ENCODE measurements around the gene IRX4. TPM values are rescaled to one million over a fixed set of nuclear protein-coding genes. Genes with fewer than 3 reads are reported as not detected.
A peak's percentile ranks its signal among the peaks of the same experiment; 100 is the strongest.

The IRX4 gene
- total and polyA plus RNA-seq, 4 donors = not detected

DNA sequence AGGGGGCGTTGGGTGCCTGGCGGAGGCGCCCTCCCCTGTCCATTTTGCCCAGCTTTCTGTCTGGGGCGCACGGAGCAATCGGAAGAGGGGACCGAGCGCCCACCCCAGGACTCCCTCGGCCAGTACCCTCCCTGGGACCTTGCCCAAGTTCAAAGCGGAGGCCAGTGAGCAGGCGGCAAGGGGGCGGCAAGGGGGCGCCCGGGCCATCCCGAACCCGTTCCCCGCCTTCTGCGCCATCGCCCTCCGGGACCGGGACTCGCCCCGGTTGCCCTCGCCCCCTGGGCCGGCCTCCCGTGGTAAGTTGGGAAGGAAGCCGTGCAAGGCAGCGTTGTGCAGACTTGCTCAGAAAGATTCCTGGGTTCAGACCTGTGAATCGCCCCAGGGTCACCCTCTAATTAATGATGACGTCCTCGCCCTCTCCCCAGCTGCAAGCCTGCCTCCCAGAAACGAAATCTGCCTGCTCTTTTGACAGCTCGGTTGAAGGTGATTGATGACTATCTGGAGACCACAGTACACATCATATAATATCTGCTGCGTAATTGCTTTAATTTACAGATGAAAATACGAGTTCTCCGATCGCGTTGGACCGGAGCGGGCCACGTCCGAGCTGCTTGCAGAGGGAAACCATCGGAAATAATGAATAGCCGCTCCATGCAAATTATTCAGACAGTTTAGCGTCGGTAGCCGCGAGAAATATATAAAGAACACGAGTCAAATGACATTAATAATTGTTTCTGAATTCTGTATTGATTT, 1.4 kb upstream of the IRX4 start:
- no peak overlapping the region for H3K4me3 ChIP-seq (ENCODE audit: low read depth in 1 of 3, low read length in 3 of 3)
- no peak overlapping the region for H3K27ac ChIP-seq (ENCODE audit: low read depth in 1 of 2, low read length in 2 of 2)
- DNase-seq (ENCODE audit: low spot score) = no peak
- 4% methylated on average over 49 of the region's 49 CpGs for WGBS
- TF ChIP-seq, protein P1, sequence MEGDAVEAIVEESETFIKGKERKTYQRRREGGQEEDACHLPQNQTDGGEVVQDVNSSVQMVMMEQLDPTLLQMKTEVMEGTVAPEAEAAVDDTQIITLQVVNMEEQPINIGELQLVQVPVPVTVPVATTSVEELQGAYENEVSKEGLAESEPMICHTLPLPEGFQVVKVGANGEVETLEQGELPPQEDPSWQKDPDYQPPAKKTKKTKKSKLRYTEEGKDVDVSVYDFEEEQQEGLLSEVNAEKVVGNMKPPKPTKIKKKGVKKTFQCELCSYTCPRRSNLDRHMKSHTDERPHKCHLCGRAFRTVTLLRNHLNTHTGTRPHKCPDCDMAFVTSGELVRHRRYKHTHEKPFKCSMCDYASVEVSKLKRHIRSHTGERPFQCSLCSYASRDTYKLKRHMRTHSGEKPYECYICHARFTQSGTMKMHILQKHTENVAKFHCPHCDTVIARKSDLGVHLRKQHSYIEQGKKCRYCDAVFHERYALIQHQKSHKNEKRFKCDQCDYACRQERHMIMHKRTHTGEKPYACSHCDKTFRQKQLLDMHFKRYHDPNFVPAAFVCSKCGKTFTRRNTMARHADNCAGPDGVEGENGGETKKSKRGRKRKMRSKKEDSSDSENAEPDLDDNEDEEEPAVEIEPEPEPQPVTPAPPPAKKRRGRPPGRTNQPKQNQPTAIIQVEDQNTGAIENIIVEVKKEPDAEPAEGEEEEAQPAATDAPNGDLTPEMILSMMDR (IDR thresholded peaks at IDR 0.05; ENCODE audit: low read depth, low read length, missing input control) = no peak
- TF ChIP-seq, protein P2, sequence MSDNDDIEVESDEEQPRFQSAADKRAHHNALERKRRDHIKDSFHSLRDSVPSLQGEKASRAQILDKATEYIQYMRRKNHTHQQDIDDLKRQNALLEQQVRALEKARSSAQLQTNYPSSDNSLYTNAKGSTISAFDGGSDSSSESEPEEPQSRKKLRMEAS (IDR thresholded peaks at IDR 0.05) = no peak
- no peak for TF ChIP-seq FOXA1 (IDR thresholded peaks at IDR 0.05)
- TF ChIP-seq FOXA2 (IDR thresholded peaks at IDR 0.05) = no peak
- TF ChIP-seq EGR1 (IDR thresholded peaks at IDR 0.05; ENCODE audit: low read depth in 2 of 2) = no peak
- no peak for TF ChIP-seq RXRA (IDR thresholded peaks at IDR 0.05)
- TF ChIP-seq NR2F2 (IDR thresholded peaks at IDR 0.05) = no peak
- TF ChIP-seq, protein P3, sequence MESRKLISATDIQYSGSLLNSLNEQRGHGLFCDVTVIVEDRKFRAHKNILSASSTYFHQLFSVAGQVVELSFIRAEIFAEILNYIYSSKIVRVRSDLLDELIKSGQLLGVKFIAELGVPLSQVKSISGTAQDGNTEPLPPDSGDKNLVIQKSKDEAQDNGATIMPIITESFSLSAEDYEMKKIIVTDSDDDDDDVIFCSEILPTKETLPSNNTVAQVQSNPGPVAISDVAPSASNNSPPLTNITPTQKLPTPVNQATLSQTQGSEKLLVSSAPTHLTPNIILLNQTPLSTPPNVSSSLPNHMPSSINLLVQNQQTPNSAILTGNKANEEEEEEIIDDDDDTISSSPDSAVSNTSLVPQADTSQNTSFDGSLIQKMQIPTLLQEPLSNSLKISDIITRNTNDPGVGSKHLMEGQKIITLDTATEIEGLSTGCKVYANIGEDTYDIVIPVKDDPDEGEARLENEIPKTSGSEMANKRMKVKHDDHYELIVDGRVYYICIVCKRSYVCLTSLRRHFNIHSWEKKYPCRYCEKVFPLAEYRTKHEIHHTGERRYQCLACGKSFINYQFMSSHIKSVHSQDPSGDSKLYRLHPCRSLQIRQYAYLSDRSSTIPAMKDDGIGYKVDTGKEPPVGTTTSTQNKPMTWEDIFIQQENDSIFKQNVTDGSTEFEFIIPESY (IDR thresholded peaks at IDR 0.05) = no peak
- no peak for TF ChIP-seq SP1 (IDR thresholded peaks at IDR 0.05)
- TF ChIP-seq JUND (IDR thresholded peaks at IDR 0.05) = no peak
- TF ChIP-seq HNF4G (IDR thresholded peaks at IDR 0.05) = no peak
- no peak for TF ChIP-seq TAF1 (conservative IDR thresholded peaks at IDR 0.05)
- no peak for TF ChIP-seq RAD21 (IDR thresholded peaks at IDR 0.05)
- no peaks in the 10 kb centered on the region for H3K9me3 ChIP-seq (ENCODE audit: control insufficient read depth in 4 of 4, low read length in 3 of 4)
- H3K36me3 ChIP-seq (ENCODE audit: control insufficient read depth in 4 of 4, insufficient read depth in 3 of 4, low read depth in 1 of 4, low read length in 3 of 4) = no peaks in the 10 kb centered on the region
- peaks cover 13 to 20% (median 13%) of the 10 kb centered on the region in 4 donors for H3K4me1 ChIP-seq (ENCODE audit: control insufficient read depth in 4 of 4, insufficient read depth in 4 of 4, low read length in 3 of 4)
- H3K9ac ChIP-seq (ENCODE audit: low read depth in 1 of 2, low read length in 2 of 2) = no peak overlapping the region
- H3K27me3 ChIP-seq (ENCODE audit: control insufficient read depth in 4 of 4, insufficient read depth in 4 of 4, low read length in 3 of 4) = peaks cover 0 to 62% (median 11%) of the 10 kb centered on the region in 4 donors

DNA sequence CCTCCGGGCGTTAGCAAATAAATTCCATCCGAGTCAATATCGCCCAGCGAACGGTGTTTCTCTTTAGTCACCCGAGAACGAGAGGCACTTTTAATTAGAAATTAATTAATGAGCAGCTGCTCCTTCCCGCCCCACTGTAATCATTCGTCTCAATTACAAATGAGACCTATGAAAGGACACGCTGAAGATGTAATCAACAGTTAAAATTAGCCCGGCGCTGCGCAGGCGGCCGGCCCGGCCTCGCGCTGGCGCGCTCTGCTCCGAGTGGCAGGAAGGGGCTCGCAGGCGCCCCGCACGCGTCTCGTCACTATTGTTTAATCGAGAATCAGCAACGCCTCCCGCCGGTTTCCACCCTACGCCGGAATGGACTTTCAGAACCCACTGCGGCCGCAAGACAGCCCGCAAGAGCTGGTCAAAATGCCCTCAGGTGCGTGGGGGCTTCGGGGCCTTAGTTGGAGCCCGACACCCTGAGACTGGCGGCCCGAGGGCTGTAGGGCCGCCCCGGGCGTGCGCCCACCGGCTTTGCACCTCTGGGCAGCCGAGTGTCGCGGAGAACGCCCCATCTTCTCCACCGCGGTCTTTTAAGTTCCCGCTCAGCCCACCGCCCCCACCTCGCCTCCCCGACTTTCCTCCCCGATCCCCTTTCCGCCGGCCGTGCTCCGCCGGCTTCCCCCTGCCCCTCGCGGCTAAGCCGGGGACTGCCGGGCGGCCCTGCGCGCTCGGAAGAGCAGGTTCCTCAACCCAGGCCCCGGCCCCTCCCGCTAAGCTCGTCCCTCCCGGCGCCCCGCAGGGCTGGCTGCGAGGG, 597 bp upstream of the IRX4 start:
- TF ChIP-seq TAF1 (conservative IDR thresholded peaks at IDR 0.05) (no peak), HNF4A (conservative IDR thresholded peaks at IDR 0.05) (no peak), YY1 (IDR thresholded peaks at IDR 0.05) (no peak), SP1 (IDR thresholded peaks at IDR 0.05) (no peak), JUND (IDR thresholded peaks at IDR 0.05) (no peak), RXRA (IDR thresholded peaks at IDR 0.05) (no peak), GABPA (IDR thresholded peaks at IDR 0.05 in 1 of 2, conservative IDR thresholded peaks at IDR 0.05 in 1 of 2) (no peak)
- TF ChIP-seq, protein P4, sequence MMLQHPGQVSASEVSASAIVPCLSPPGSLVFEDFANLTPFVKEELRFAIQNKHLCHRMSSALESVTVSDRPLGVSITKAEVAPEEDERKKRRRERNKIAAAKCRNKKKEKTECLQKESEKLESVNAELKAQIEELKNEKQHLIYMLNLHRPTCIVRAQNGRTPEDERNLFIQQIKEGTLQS (IDR thresholded peaks at IDR 0.05) = no peak
- TF ChIP-seq, protein P5, sequence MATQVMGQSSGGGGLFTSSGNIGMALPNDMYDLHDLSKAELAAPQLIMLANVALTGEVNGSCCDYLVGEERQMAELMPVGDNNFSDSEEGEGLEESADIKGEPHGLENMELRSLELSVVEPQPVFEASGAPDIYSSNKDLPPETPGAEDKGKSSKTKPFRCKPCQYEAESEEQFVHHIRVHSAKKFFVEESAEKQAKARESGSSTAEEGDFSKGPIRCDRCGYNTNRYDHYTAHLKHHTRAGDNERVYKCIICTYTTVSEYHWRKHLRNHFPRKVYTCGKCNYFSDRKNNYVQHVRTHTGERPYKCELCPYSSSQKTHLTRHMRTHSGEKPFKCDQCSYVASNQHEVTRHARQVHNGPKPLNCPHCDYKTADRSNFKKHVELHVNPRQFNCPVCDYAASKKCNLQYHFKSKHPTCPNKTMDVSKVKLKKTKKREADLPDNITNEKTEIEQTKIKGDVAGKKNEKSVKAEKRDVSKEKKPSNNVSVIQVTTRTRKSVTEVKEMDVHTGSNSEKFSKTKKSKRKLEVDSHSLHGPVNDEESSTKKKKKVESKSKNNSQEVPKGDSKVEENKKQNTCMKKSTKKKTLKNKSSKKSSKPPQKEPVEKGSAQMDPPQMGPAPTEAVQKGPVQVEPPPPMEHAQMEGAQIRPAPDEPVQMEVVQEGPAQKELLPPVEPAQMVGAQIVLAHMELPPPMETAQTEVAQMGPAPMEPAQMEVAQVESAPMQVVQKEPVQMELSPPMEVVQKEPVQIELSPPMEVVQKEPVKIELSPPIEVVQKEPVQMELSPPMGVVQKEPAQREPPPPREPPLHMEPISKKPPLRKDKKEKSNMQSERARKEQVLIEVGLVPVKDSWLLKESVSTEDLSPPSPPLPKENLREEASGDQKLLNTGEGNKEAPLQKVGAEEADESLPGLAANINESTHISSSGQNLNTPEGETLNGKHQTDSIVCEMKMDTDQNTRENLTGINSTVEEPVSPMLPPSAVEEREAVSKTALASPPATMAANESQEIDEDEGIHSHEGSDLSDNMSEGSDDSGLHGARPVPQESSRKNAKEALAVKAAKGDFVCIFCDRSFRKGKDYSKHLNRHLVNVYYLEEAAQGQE (IDR thresholded peaks at IDR 0.05) = no peak
- TF ChIP-seq, protein P3 (IDR thresholded peaks at IDR 0.05) = no peak
- TF ChIP-seq, protein P2 (IDR thresholded peaks at IDR 0.05) = no peak
- H3K4me3 ChIP-seq (ENCODE audit: low read depth in 1 of 3, low read length in 3 of 3) = peak overlapping the region in 1 of 3 donors; percentile 4
- no peaks in the 10 kb centered on the region for H3K9me3 ChIP-seq (ENCODE audit: control insufficient read depth in 4 of 4, low read length in 3 of 4)
- no peak overlapping the region for H3K27ac ChIP-seq (ENCODE audit: low read depth in 1 of 2, low read length in 2 of 2)
- 3% methylated on average over 78 of the region's 78 CpGs for WGBS
- H3K9ac ChIP-seq (ENCODE audit: low read depth in 1 of 2, low read length in 2 of 2) = no peak overlapping the region
- H3K36me3 ChIP-seq (ENCODE audit: control insufficient read depth in 4 of 4, insufficient read depth in 3 of 4, low read depth in 1 of 4, low read length in 3 of 4) = no peaks in the 10 kb centered on the region
- peaks cover 0 to 63% (median 10%) of the 10 kb centered on the region in 4 donors for H3K27me3 ChIP-seq (ENCODE audit: control insufficient read depth in 4 of 4, insufficient read depth in 4 of 4, low read length in 3 of 4)
- peaks cover 13 to 20% (median 14%) of the 10 kb centered on the region in 4 donors for H3K4me1 ChIP-seq (ENCODE audit: control insufficient read depth in 4 of 4, insufficient read depth in 4 of 4, low read length in 3 of 4)
- no peak for DNase-seq (ENCODE audit: low spot score)
